NCI-H1436 (cell line): ENCODE results near the gene TSPY9.
"Not testable (repeated sequence)": the region's sequence is repeated elsewhere in the genome, so short reads cannot be mapped to it uniquely, and the experiment has no call there.

Experiments
- DNase-seq: peaks from one replicate; lab custom pipeline; 2025; lab: John Stamatoyannopoulos, UW

Gene TSPY9

GRCh38 chrY:9486967-9487366 is at the start of gene TSPY9:
TSPY9 (plus strand) TSS chrY:9487267; CDS start chrY:9487313, 46 bp downstream.
- not testable (repeated sequence) for DNase-seq

GRCh38 chrY:9466655-9467054 is 20.4 kb upstream of the TSPY9 start, which contains the start of gene TSPY1:
TSPY1 (plus strand) TSS chrY:9466955; CDS start chrY:9467001, 46 bp downstream.
- DNase-seq = not testable (repeated sequence)

- not testable (repeated sequence) for DNase-seq
Observed at GRCh38 chrY:9504396-9504795, 17.3 kb downstream of the TSPY9 start.

DNA sequence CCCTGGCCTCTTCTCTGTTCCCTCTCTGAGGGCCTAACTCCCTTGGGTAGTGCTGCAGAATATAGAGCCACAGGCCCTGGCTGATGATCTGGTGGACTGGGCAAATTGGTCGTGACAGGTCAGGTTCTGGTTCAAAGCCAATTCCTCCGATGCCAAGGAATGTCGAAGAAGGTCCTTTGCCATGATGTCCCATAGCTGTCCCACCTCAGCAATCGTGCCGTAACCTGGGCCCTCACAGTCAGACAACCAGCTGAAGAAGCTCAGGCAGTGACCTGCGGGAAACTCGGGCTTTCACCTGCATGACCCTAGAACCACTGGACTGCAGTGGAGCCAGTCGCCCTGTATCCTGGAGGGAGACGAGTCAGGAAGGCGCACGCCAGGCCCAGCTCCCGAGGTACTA is 29.2 kb downstream of the TSPY9 start:
- DNase-seq = not testable (repeated sequence)

GRCh38 chrY:9527580-9527979 is 40.5 kb downstream of the TSPY9 start, which contains the start of gene TSPY10:
TSPY10 (plus strand) TSS chrY:9527880; CDS start chrY:9527926, 46 bp downstream.
- DNase-seq = not testable (repeated sequence)
